ENCODE data around the gene PTPRN2.

The PTPRN2 gene

GRCh38 chr7:157828190-157828589 lies 759.4 kb downstream of the PTPRN2 start:
- no peak for DNase-seq

GRCh38 chr7:157827863-157828160 lies 759.8 kb downstream of the PTPRN2 start:
- no peak for DNase-seq

DNA sequence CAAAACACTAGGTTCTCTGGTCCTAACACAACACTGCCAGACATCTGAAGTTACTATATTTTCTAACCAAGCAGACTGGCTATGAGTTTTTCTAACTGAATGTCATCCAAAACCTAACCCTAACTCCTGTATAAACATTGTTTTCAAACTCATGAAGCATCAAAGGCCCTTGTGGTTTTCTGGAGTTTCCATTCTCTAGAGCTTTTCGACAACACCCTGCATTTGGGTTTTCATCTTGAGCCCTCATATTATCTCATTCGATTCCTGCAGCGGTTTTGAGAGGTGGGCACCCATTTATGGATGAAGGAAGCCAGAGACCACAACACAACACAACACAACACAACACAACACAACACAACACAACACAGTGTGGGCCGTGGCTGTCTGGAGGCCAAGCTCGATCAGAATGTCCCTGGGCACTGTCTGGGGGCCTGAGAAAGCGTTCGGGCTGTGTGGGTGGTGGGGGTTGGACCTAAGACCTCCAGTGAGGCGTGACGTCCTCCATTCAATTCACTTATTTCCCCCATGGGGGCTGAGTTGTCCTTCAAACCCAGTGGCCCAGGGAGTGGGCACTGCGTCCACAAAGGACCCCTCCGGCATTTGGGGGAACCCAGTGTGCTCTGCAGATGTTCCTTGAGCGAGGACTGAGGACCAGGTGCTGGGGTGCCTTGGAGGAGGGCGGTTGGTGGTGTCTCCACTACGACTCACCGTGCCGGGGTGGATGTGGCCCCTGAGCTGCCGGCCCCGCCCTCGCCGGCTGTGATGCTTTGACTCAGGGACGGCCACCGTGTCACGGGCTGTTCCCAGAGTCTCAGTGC lies 760.4 kb downstream of the PTPRN2 start:
- DNase-seq = no peak

DNA sequence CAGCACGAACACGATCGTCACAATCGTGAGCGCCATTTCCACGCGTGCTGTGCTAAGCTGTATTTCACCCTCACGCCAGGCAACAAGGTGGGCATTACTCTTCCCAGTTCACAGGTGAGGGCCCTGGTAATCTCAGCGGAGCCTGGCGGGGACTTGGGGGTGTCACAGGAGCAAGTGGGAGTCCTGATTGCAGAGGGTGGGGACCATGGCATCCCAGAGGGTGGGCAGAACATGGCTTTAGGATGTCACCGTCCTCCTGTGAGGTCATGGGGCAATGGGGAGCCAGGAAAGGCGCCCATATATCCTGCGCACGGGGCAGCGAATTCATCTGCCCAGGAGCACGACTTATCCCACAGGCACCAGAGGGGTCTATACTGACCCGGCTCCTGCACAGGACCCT lies 761.1 kb downstream of the PTPRN2 start:
- DNase-seq = no peak

DNA sequence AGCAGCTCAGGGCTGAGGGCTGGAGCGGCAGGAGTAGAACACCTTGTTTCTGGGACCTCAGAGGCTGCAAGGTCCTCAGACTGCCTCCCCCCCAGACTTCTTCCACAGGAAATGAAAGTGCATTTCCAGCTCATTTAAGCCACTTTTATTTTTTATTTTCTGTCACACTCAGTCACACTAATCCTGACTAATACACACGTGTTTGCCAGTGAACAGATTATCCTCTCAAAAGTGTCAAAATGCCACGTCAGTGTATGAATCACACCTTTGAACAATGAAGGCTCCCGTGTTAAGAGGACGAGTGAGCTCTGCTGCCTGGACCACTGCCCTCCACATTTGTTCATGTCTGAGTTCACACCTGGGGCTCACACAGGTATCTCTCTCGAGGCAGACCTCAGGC lies 762.3 kb downstream of the PTPRN2 start:
- DNase-seq = no peak

DNA sequence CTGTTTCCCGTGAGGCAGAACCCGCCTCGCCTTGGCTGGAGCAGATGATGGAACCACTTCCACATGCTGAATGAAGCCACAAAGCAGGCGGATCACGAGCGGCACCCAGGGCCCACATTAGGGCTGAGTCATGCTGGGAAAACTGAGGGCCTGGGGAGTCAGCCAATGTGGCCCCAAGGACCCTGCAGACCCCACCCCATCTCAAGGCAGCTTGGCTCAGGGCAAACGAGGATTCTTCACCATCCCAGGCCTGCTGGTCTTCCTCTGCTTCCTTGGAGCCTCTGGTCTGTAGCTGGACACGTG lies 762.9 kb downstream of the PTPRN2 start:
- no peak for DNase-seq

DNA sequence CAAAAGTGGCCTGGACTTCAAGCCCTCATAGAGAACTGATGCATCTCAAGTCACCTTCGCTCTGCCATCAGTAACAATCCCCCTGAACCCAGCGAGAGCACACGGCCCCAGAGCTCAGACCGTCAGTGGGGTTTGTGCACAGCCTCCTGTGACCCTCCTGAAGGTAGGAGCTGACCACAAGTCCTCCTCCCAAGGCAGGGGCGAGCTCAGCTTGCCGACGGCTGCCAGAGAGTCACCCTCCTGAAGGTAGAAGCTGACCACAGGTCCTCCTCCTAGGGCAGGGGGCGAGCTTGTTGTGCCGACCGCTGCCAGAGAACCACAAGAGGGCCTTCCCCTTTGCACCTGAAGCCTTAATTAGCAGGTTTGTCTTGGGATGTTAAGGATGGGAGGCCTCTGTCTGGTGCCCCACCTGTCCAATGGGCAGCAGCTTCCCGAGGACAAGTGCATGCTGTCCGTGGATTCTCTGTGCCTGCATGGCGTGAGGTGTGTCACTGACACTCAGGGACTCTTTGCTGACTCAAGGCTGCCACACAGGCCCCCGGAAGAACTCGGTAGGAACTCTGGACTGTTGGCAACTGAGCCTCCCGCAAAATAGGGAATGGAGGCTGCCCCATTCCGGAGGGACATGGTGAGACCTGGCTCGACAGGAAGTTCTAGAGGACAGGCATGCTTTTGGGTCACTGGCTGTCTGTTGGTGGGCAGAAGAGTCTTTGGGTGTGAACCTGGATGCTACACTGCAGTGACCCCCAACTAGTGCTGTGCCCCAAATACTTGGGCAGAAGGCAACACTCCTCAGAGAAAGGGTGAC lies 763.4 kb downstream of the PTPRN2 start:
- no peak for DNase-seq

- DNase-seq = no peak
Observed at GRCh38 chr7:157822688-157823031, 765.0 kb downstream of the PTPRN2 start.

GRCh38 chr7:157821959-157822687 lies 765.5 kb downstream of the PTPRN2 start:
- DNase-seq = no peak

GRCh38 chr7:157820796-157821195 lies 766.8 kb downstream of the PTPRN2 start:
- DNase-seq = no peak

DNA sequence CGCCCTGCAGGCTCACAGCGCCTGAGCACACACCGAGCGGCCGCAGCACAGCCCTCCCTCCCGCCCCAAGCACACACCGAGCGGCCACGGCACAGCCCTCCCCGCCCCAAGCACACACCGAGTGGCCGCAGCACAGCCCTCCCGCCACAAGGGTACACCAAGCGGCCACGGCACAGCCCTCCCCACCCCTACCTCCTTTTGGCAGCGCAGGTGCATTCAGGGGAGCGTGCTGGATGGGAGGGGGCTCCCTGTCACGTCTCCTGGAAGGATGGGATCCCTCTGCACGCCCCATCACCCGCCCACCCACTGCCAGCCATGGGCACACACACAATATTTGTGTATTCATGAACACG lies 768.2 kb downstream of the PTPRN2 start:
- no peak for DNase-seq

DNA sequence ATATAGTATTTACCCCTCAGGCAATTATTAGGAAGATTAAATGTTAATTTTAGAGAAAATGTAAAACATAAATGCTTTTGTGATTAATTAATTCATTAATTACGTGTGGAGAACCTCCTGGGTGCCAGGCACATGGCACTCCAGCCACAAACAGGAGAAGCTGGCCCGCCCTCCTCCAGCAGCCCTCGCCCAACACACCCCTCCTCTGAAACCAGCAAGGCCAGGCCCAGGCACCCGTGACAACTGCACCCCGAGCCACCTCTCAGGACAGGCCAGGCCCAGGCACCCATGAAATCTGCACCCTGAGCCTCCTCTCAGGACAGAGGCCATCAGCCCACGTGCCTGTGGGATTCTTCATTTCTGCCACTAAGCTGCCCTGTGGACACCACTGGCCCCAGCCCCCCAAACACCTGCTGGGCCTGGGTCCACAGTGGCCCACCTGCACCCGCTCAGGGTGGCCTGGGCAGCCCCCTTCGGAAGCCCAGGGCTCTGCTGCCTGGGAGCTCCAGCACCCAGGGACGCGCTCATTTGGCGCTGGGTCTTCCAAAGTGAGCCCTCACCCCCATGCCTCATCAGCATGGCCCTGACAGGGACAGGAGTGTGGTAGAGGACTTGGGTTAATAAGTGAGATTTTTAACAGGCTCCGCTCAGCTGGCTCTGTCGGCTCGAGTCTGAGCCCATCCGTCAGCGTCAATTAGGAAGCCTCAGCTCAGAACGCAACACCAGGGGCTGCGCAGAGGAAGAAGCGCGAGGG lies 768.7 kb downstream of the PTPRN2 start:
- DNase-seq = no peak

- DNase-seq = no peak
Observed at GRCh38 chr7:157817944-157818700, 769.5 kb downstream of the PTPRN2 start.

GRCh38 chr7:157817433-157817832 lies 770.2 kb downstream of the PTPRN2 start:
- no peak for DNase-seq

DNA sequence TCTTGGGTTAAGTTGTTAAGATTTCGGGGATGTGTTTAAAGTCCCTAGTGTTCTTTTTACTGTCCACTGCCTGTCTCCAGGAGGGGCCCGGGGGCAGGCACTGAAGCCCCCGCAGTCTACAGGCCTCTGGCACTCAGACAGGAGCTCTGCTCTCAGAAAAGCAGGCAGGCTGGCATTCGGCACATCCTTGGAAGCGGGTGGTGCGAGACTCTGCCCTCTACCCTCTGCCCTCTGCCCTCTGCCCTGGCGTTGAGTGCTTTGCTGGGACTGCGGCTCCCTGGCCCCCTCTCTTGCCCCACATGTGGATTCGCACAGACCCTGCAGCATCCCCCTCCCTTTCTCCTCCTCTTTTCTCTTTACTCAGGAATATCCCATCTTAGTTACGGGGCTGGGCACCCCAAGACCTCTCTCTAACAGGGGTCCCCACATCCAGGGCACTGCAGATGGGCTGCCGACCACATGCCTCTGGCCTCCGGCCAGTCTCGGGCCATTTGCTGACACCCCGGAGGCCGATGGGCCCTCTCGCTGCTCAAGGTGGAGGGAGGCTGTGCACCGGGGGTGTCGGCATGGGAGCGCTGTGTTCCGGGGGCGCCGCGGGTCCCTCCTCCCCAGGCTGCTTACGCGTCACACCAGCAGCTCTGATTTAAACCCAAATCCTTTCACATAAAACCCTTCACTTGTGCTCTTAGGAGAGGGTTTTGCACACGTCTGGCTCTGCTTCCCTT lies 770.9 kb downstream of the PTPRN2 start:
- DNase-seq = no peak

DNA sequence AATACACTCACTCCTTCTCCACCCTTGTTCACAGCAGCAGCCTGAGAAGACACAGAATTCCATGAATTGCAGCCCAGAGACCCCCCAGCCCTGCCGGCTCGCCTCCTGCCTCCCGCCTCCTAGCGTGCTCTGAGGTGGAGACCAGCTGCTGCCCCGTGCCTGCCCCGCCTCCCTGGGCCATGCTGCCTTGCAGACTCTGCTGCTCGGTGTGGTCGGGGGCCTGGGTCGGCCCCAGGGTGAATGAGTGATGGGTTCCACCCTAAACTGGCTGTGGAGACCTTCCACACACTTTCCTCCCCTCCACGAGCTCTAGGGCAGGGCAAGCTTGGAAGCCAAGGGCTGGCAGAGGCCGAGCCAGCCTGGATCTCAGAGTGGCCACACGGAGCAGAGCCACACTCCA lies 771.5 kb downstream of the PTPRN2 start:
- DNase-seq = no peak

DNA sequence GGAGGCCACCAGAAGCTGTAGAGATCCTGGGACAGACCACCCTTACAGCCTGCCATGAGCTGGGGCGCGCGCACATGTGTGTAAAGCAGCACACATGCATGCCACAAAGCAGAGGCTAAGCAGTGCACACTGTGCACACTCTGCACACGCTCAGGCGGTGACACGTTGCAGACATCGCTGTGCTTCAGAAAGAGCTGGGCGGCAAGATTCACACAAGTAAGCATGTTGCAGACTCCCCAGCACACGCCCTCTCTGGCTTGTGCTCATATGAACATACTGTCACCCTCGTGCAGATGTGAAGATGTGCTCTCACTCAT lies 772.0 kb downstream of the PTPRN2 start:
- no peak for DNase-seq

DNA sequence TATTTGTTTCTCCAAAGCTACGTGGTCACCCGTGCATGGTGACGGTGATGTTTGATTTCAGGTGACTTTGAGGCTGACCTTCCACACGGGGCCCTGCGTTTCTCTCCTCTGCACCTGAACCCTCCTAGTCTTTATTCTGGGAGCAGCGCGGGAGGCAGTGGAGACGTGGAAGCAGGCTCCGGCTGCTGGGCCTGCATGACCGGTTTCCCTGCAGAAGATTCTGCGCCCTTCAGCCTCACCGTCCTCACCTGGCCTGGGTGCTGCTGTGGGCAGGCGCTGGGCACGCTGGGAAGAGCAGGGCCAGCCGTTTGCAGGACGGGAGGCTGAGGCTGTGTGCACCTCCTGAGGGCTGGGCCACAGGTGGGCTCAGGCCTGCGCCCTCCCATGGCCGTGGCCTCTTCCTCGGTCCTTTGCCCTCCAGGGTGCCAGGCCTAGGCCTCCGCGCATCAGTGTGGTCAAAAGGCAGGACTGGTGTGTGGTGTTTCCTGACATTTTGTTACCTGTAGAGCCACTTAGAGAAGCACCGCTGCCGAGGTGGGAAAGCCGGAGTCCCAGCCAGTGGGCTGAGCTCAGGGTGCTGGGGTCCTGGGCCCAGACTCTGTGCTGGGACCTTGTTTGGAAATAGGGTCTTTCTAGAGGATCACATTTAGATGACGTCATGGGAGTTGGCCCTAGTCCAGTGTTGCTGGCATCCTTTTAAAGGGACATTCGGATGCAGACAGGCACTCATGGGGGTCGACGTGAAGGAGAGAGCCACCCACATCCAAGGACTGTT lies 772.5 kb downstream of the PTPRN2 start:
- DNase-seq = no peak

DNA sequence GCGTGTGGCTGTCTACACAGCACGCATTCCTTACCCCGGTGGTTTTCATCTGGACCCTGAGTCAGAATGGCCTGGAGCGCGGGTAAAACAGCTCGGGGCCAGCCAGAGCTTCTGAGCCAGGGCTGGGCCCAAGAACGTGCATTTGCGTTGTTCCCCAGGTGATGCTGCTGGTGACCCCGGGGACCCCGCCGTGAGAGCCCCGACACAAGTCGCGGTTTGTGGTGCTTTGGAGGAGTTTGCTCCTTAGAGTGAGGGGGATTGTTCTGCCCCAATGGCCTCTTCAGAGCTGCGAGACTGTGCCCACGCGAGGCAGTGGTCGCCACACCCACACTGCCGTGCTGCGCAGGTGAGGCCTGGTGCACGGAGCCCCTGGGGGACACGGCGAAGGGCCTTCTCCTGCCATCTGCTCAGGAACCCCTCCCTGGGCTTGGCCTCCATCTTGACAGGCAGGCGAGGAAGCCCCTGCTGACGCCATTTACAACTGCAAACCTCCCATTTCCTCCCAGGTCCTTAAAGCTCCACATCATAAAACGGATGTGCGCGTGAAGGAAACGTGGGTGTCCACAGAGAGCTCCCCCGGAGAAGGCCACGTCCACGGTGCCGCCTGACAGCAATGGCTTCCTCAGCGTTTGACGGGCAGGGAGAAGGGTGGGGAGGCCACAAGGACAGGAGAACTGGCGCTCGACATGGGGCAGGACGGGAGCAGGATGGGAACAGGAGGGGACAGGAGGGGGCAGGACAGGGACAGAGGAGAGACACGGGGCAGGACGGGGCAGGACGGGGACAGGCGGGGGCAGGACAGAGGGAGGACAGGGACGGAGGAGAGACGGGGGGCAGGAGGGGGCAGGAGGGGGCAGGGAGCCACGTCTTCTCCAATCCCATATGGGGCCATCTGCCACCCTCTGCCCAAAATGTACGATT lies 773.6 kb downstream of the PTPRN2 start:
- no peak for DNase-seq

DNA sequence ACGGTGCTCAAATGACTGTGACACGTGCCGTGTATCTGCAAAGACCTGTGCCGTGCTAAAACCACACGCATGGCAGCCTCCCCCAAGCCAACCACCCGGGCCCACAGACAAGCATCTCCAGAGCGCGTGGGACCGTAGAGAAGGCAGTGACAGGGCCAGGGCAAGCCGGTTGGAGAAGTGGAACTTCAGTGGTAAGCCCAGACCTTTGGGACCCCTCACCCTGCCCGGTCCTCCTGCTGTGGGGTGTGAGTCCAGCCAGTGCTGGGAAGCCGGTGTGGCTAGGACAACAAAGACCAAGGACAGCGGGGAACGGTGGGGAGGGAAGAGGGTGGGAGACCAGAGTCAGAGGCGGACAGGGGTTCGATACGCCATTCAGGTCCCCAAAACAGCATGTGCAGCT lies 774.6 kb downstream of the PTPRN2 start:
- no peak for DNase-seq
